Measurements from ENCODE around the gene NHLRC3. TPM values are rescaled to one million over a fixed set of nuclear protein-coding genes. Genes with fewer than 3 reads are reported as not detected.

Gene NHLRC3
- total RNA-seq, 2 experiments from 2014 or later: 25.5 to 25.9 TPM

Other genes with a start within 250 kb of the NHLRC3 start
- not detected for gene STOML3, start 47.6 kb upstream of the NHLRC3 start, total RNA-seq
- gene PROSER1, start 367 bp upstream of the NHLRC3 start, total RNA-seq: 10 to 100 TPM; 53.2 to 60.7 TPM